H1 (cell line): Measurements from ENCODE around the gene VPREB1. TPM values are rescaled to one million over a fixed set of nuclear protein-coding genes. Genes with fewer than 3 reads are reported as not detected.
"Not testable (repeated sequence)": the region's sequence is repeated elsewhere in the genome, so short reads cannot be mapped to it uniquely, and the experiment has no call there.

ENCODE experiments used
- CTCF ChIA-PET: fragments of 300-600 bp; sonication (Branson Sonifier 250); formaldehyde crosslinking; loops from one replicate; lab custom pipeline; 2021; ENCODE audit not compliant: partially characterized antibody; lab: Charles Lee
- POLR2A ChIA-PET: fragments of 300-600 bp; sonication (Branson Sonifier 250); formaldehyde crosslinking; loops from one replicate; lab custom pipeline; 2021; ENCODE audit warnings: inconsistent platforms; ENCODE audit not compliant: partially characterized antibody; lab: Charles Lee
- DNase-seq, 2 experiments: peaks; one replicate each; pipeline versions ENCODE4 v3.0.0 to v3.0.0-alpha.2; 2010 to 2022; ENCODE audit warnings: low spot score in 2 of 2, low read depth in 1 of 2, mixed read lengths in 1 of 2
- FAIRE-seq: peaks from 2 replicates; lab custom pipeline; 2011; peaks lifted over from hg19 to GRCh38; lab: Jason Lieb, UNC
- H2AFZ ChIP-seq: 2 replicates; pipeline ENCODE4 v1.8.1; 2012; ENCODE audit warnings: low read length, inconsistent platforms
- H2AK5ac ChIP-seq: 2 replicates; pipeline ENCODE4 v1.6.1; 2013; ENCODE audit warnings: low read depth, low read length
- H2BK120ac ChIP-seq: replicated peaks from 2 replicates; pipeline ENCODE3; 2013; ENCODE audit warnings: low read depth, low read length, inconsistent platforms
- H2BK12ac ChIP-seq: 2 replicates; pipeline ENCODE4 v1.6.1; 2013; ENCODE audit warnings: low read depth, low read length
- H2BK15ac ChIP-seq: 2 replicates; pipeline ENCODE4 v1.6.1; 2013; ENCODE audit warnings: low read length
- H2BK20ac ChIP-seq: 2 replicates; pipeline ENCODE4 v1.6.1; 2013; ENCODE audit warnings: low read length
- H2BK5ac ChIP-seq: 2 replicates; pipeline ENCODE4 v1.6.1; 2013; ENCODE audit warnings: low read depth, low read length
- H3K14ac ChIP-seq: 2 replicates; pipeline ENCODE4 v1.6.1; 2013; ENCODE audit warnings: inconsistent platforms; ENCODE audit not compliant: insufficient read length
- H3K18ac ChIP-seq: 2 replicates; pipeline ENCODE4 v1.6.1; 2013; ENCODE audit warnings: low read length; ENCODE audit errors: extremely low read depth
- H3K23ac ChIP-seq: 2 replicates; pipeline ENCODE4 v1.6.1; 2013; ENCODE audit warnings: inconsistent platforms; ENCODE audit not compliant: insufficient read length
- H3K23me2 ChIP-seq: 2 replicates; pipeline ENCODE4 v1.6.1; 2013; ENCODE audit warnings: low read depth, low read length
- H3K27ac ChIP-seq: 2 replicates; pipeline ENCODE4 v1.6.1; 2011; ENCODE audit warnings: low read depth, low read length, inconsistent platforms
- H3K27me3 ChIP-seq, 4 experiments: replicated peaks in 1 of 4; 1 replicate in 1 of 4; 2 replicates in 3 of 4; pipeline versions ENCODE4 v1.6.1 to v1.8.1; 2011 to 2013; ENCODE audit warnings: low read length in 3 of 4, mild to moderate bottlenecking in 3 of 4, inconsistent platforms in 2 of 4, mixed read lengths in 2 of 4, moderate library complexity in 1 of 4; ENCODE audit not compliant: control insufficient read depth in 3 of 4, insufficient read depth in 3 of 4; ENCODE audit errors: extremely low read depth in 1 of 4
- H3K36me3 ChIP-seq, 4 experiments: 2 replicates each; pipeline versions ENCODE4 v1.6.1 to v1.8.1; 2011 to 2013; ENCODE audit warnings: mild to moderate bottlenecking in 4 of 4, low read length in 3 of 4, moderate library complexity in 2 of 4, control low read depth in 1 of 4, inconsistent platforms in 1 of 4; ENCODE audit not compliant: insufficient read depth in 4 of 4, control insufficient read depth in 2 of 4
- H3K4ac ChIP-seq: replicated peaks from 2 replicates; pipeline ENCODE3; 2013; ENCODE audit warnings: low read length, low read depth, mixed read lengths, inconsistent platforms; ENCODE audit not compliant: insufficient read length
- H3K4me1 ChIP-seq, 4 experiments: replicated peaks in 1 of 4; 1 replicate in 1 of 4; 2 replicates in 3 of 4; pipeline versions ENCODE4 v1.6.1 to v1.8.1; 2011 to 2013; ENCODE audit warnings: low read length in 3 of 4, inconsistent platforms in 2 of 4, mixed read lengths in 1 of 4; ENCODE audit not compliant: insufficient read depth in 4 of 4, control insufficient read depth in 3 of 4
- H3K4me2 ChIP-seq, 2 experiments: 2 replicates each; pipeline versions ENCODE4 v1.6.1 to v1.8.1; 2011 to 2013; ENCODE audit warnings: low read depth in 2 of 2, low read length in 2 of 2, control low read depth in 1 of 2, inconsistent platforms in 1 of 2, mild to moderate bottlenecking in 1 of 2; ENCODE audit not compliant: insufficient read depth in 1 of 2
- H3K4me3 ChIP-seq, 4 experiments: fragments of 200-600, 300-600 bp in 1 of 4; sonication (generic), shearing (Covaris generic), sonication (Bioruptor Twin) in 1 of 4; 2 replicates each; pipeline versions ENCODE4 v1.5.1 to v1.8.1; 2011 to 2016; ENCODE audit warnings: low read length in 4 of 4, low read depth in 3 of 4, control low read depth in 2 of 4, inconsistent platforms in 2 of 4, mild to moderate bottlenecking in 2 of 4, mixed read lengths in 1 of 4, moderate library complexity in 1 of 4; ENCODE audit not compliant: insufficient read depth in 2 of 4; ENCODE audit errors: extremely low read depth in 1 of 4
- H3K56ac ChIP-seq: replicated peaks from 2 replicates; pipeline ENCODE3; 2013; ENCODE audit warnings: low read depth, mild to moderate bottlenecking, mixed read lengths, low read length, inconsistent platforms; ENCODE audit not compliant: insufficient read length
- H3K79me1 ChIP-seq: 2 replicates; pipeline ENCODE4 v1.6.1; 2013; ENCODE audit warnings: low read depth, low read length, control low read depth
- H3K79me2 ChIP-seq, 2 experiments: 2 replicates each; pipeline versions ENCODE4 v1.6.1 to v1.8.1; 2012 to 2013; ENCODE audit warnings: low read length in 2 of 2, mild to moderate bottlenecking in 2 of 2, inconsistent platforms in 1 of 2; ENCODE audit not compliant: insufficient read depth in 2 of 2, control insufficient read depth in 1 of 2
- H3K9ac ChIP-seq, 4 experiments: replicated peaks in 1 of 4; 1 replicate in 1 of 4; 2 replicates in 3 of 4; pipeline versions ENCODE4 v1.6.1 to v1.8.1; 2011 to 2013; ENCODE audit warnings: low read depth in 3 of 4, low read length in 3 of 4, control low read depth in 2 of 4, mild to moderate bottlenecking in 2 of 4, moderate library complexity in 2 of 4, inconsistent platforms in 1 of 4; ENCODE audit errors: extremely low read depth in 1 of 4
- H3K9me3 ChIP-seq, 2 experiments: 2 replicates each; pipeline versions ENCODE4 v1.6.1 to v1.8.1; 2012 to 2013; ENCODE audit warnings: mild to moderate bottlenecking in 2 of 2, moderate library complexity in 2 of 2, control low read depth in 1 of 2, inconsistent platforms in 1 of 2, low read depth in 1 of 2, low read length in 1 of 2, mixed read lengths in 1 of 2; ENCODE audit not compliant: insufficient read depth in 2 of 2
- H4K20me1 ChIP-seq, 2 experiments: replicated peaks in 1 of 2; 2 replicates each; pipeline versions ENCODE3 to v1.8.1; 2011 to 2013; ENCODE audit warnings: inconsistent platforms in 2 of 2, low read length in 2 of 2, mild to moderate bottlenecking in 1 of 2; ENCODE audit not compliant: insufficient read depth in 2 of 2, control insufficient read depth in 1 of 2
- H4K5ac ChIP-seq: 2 replicates; pipeline ENCODE4 v1.6.1; 2013; ENCODE audit warnings: low read length, low read depth, mixed read lengths, inconsistent platforms; ENCODE audit not compliant: insufficient read length
- H4K8ac ChIP-seq: 2 replicates; pipeline ENCODE4 v1.8.0; 2013; ENCODE audit warnings: mild to moderate bottlenecking, moderate library complexity, low read length, inconsistent platforms; ENCODE audit not compliant: insufficient read depth; ENCODE audit errors: extremely low read depth
- H4K91ac ChIP-seq: replicated peaks from 2 replicates; pipeline ENCODE3; 2013; ENCODE audit warnings: low read length, mixed read lengths, inconsistent platforms; ENCODE audit not compliant: insufficient read length
- WGBS, 2 experiments: shearing (Covaris generic) in 1 of 2; methylation state at CpG; one replicate each; pipeline versions ENCODE4 v1.1.6 to v1.1.7; 2013 to 2015; ENCODE audit warnings: low lambda C conversion rate in 2 of 2, mixed read lengths in 2 of 2, inconsistent platforms in 1 of 2, low coverage in 1 of 2, missing lambda C conversion rate in 1 of 2; ENCODE audit not compliant: insufficient replicate concordance in 2 of 2, insufficient coverage in 1 of 2, insufficient read length in 1 of 2; ENCODE audit errors: extremely low coverage in 1 of 2, missing lambda C conversion rate in 1 of 2; 5-methylcytosine and 5-hydroxymethylcytosine counted together
- polyA plus RNA-seq, 7 experiments: library from polyadenylated mRNA; depleted of rRNA in 3 of 7; stranded (reverse) in 5 of 7; unstranded in 2 of 7; fragments of >200 nt in 5 of 7; fragments of 200-250 nt in 2 of 7; gene quantifications; 1 replicate in 5 of 7; 2 replicates in 1 of 7; 4 replicates in 1 of 7; pipeline versions ENCODE4 v1.2.1 to v1.2.3, GENCODE V29; 2011 to 2013; ENCODE audit warnings: missing spikeins in 2 of 7, mixed read lengths in 2 of 7
- total RNA-seq: library from RNA; stranded (reverse); fragmentation: NEBNext Ultra II Directional; extraction: Animal tissue kit (Norgen Biotek cat#: 25700); gene quantifications from 2 replicates; pipeline ENCODE4 v1.2.1, GENCODE V29; 2021

VPREB1 gene
- total and polyA plus RNA-seq, 2 of the 8 experiments (the other 6 are each of a cell fraction or from before 2014, with no cell fraction given): not detected

- not testable (repeated sequence) for H2BK15ac ChIP-seq, H3K79me1 ChIP-seq, H3K23me2 ChIP-seq, H2BK20ac ChIP-seq, FAIRE-seq, H3K4ac ChIP-seq, H2AFZ ChIP-seq, H2BK12ac ChIP-seq, DNase-seq, H2BK120ac ChIP-seq, H3K4me1 ChIP-seq, H3K4me2 ChIP-seq, H3K9ac ChIP-seq, H3K23ac ChIP-seq, H3K4me3 ChIP-seq, H2BK5ac ChIP-seq, H3K9me3 ChIP-seq, H3K27ac ChIP-seq, H3K18ac ChIP-seq, H3K56ac ChIP-seq, H2AK5ac ChIP-seq, H4K8ac ChIP-seq, H3K36me3 ChIP-seq, H3K79me2 ChIP-seq, H3K14ac ChIP-seq, H4K5ac ChIP-seq, H4K91ac ChIP-seq
- CTCF ChIA-PET: interaction anchor here (1.7 to 7.4 kb wide), 4 partner anchors 12 to 52 kb away, joined by 4 to 49 read pairs (median 11); no protein-coding TSS in a partner anchor
- WGBS, 2 experiments: 83% methylated on average over 12 of the region's 14 CpGs; no CpG with 5 or more reads in 1 of the 2 experiments
- POLR2A ChIA-PET: interaction anchor here (0.6 kb wide), 1 partner anchor 11 kb away, joined by 3 read pairs; no protein-coding TSS in a partner anchor
- H4K20me1 ChIP-seq: peaks cover 4 to 14% of the 10 kb centered on the region in 2 experiments
- peaks cover 77 to 99% (median 89%) of the 10 kb centered on the region in 4 experiments for H3K27me3 ChIP-seq
Measured at GRCh38 chr22:22209080-22209640, 35.4 kb upstream of the VPREB1 start.
